ENCODE data around the gene SEMA3C. TPM values are rescaled to one million over a fixed set of nuclear protein-coding genes. Genes with fewer than 3 reads are reported as not detected.

Gene SEMA3C
- total RNA-seq, 1 experiment from 2014 or later, result 232 TPM

DNA sequence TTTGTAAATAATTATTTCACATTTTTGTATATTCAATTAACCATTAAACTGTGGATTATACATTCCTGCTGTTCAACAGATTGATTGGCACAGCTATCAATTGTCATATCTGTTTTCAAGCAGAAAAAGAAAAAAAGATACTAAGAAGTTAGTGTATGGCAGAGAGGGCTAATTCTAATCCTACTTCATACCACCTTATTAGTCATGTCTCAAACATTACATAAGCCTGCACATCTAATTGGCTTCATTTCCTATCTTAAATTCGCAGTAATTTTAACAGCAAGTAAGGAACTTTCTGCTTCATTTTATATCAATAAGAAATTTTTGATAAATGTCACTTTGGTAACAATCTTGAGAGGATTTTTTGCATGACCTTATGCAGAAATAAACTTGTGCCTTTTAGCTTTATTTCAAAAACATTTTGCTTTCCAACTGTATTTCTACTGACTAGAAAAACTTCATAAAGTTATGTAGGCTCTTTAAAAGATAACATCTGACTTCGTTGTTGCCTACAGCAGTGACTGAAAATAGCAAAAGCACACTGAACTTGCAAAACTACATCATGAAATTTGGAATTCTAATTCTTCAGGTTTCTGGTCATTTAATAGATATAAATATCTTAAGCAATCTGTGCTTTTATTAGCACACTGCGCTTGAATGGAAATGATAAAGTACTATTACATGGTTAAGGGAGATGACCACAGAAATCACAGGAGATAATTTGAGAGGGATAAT is 111.5 kb downstream of the SEMA3C start:
- no TSS peak for BruUV-seq (replicated peaks)
- TF ChIP-seq TCF7L2 (IDR thresholded peaks at IDR 0.05; ENCODE audit: low read depth, low read length) (no peak), SIN3A (IDR thresholded peaks at IDR 0.05; ENCODE audit: borderline replicate concordance, insufficient read depth, low read depth, low read length) (no peak), POLR2AphosphoS5 (IDR thresholded peaks at IDR 0.05; ENCODE audit: low read depth, low read length) (no peak)
- TF ChIP-seq, protein P1, sequence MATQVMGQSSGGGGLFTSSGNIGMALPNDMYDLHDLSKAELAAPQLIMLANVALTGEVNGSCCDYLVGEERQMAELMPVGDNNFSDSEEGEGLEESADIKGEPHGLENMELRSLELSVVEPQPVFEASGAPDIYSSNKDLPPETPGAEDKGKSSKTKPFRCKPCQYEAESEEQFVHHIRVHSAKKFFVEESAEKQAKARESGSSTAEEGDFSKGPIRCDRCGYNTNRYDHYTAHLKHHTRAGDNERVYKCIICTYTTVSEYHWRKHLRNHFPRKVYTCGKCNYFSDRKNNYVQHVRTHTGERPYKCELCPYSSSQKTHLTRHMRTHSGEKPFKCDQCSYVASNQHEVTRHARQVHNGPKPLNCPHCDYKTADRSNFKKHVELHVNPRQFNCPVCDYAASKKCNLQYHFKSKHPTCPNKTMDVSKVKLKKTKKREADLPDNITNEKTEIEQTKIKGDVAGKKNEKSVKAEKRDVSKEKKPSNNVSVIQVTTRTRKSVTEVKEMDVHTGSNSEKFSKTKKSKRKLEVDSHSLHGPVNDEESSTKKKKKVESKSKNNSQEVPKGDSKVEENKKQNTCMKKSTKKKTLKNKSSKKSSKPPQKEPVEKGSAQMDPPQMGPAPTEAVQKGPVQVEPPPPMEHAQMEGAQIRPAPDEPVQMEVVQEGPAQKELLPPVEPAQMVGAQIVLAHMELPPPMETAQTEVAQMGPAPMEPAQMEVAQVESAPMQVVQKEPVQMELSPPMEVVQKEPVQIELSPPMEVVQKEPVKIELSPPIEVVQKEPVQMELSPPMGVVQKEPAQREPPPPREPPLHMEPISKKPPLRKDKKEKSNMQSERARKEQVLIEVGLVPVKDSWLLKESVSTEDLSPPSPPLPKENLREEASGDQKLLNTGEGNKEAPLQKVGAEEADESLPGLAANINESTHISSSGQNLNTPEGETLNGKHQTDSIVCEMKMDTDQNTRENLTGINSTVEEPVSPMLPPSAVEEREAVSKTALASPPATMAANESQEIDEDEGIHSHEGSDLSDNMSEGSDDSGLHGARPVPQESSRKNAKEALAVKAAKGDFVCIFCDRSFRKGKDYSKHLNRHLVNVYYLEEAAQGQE (IDR thresholded peaks at IDR 0.05; ENCODE audit: insufficient read depth in 1 of 2, low read depth in 2 of 2, low read length in 1 of 2), result no peak
- TF ChIP-seq, protein P2, sequence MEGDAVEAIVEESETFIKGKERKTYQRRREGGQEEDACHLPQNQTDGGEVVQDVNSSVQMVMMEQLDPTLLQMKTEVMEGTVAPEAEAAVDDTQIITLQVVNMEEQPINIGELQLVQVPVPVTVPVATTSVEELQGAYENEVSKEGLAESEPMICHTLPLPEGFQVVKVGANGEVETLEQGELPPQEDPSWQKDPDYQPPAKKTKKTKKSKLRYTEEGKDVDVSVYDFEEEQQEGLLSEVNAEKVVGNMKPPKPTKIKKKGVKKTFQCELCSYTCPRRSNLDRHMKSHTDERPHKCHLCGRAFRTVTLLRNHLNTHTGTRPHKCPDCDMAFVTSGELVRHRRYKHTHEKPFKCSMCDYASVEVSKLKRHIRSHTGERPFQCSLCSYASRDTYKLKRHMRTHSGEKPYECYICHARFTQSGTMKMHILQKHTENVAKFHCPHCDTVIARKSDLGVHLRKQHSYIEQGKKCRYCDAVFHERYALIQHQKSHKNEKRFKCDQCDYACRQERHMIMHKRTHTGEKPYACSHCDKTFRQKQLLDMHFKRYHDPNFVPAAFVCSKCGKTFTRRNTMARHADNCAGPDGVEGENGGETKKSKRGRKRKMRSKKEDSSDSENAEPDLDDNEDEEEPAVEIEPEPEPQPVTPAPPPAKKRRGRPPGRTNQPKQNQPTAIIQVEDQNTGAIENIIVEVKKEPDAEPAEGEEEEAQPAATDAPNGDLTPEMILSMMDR (IDR thresholded peaks at IDR 0.05), result no peak
- intact Hi-C loops (cut with micrococcal nuclease; ENCODE audit: unreplicated experiment) (no loop called here), in situ Hi-C loops (cut with HindIII; ENCODE audit: low pct_unique_long_range_greater_than_20kb, low sequenced_read_pairs) (no loop called here)
- Histone ChIP-seq H3K36me3 (ENCODE audit: control insufficient read depth, insufficient read depth, low read length) (peaks cover 42% of the 10 kb centered on the region), H3K9me3 (ENCODE audit: control insufficient read depth, insufficient read depth, low read depth, low read length) (no peaks in the 10 kb centered on the region), H3K4me3 (ENCODE audit: low read depth in 2 of 2, low read length in 2 of 2) (no peak overlapping the region), H3K27me3 (ENCODE audit: control insufficient read depth, insufficient read depth, low read length) (no peaks in the 10 kb centered on the region), H3K4me1 (ENCODE audit: control insufficient read depth, insufficient read depth, low read length) (peaks cover 24% of the 10 kb centered on the region), H3K27ac (ENCODE audit: low read length) (peak overlapping the region; percentile 51)
- DNase-seq (ENCODE audit: low read depth, low spot score) (no peak), ATAC-seq (no peak)
- CTCF ChIA-PET, result no interaction called here
- POLR2A ChIA-PET, result no interaction called here

DNA sequence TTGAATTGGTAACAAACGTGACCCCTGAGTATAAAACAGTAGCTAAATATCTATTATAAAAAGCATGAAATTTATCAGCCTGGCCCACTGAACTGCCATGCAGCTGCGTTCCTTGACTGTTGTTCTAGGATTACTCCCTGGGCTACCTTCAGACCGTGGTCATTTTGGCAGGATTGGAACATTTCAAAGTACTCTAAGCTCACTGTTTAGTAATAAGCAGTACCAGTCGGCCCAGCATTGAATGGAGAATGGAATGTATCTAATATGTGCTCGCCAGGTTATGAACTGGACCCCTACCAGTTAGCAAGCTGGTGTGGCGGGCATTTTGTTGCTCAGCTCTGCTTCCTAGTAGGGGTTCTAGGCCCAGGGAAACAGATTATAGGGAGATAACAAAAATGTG is 112.2 kb downstream of the SEMA3C start:
- in situ Hi-C loops (cut with HindIII; ENCODE audit: low pct_unique_long_range_greater_than_20kb, low sequenced_read_pairs), result no loop called here
- no peak for TF ChIP-seq TCF7L2 (IDR thresholded peaks at IDR 0.05; ENCODE audit: low read depth, low read length)
- TF ChIP-seq SIN3A (IDR thresholded peaks at IDR 0.05; ENCODE audit: borderline replicate concordance, insufficient read depth, low read depth, low read length), result no peak
- TF ChIP-seq, protein P1 (IDR thresholded peaks at IDR 0.05; ENCODE audit: insufficient read depth in 1 of 2, low read depth in 2 of 2, low read length in 1 of 2), result no peak
- TF ChIP-seq, protein P2 (IDR thresholded peaks at IDR 0.05), result no peak
- no peak for TF ChIP-seq POLR2AphosphoS5 (IDR thresholded peaks at IDR 0.05; ENCODE audit: low read depth, low read length)
- H3K27ac ChIP-seq (ENCODE audit: low read length), result peak overlapping the region; percentile 51
- no TSS peak for BruUV-seq (replicated peaks)
- H3K36me3 ChIP-seq (ENCODE audit: control insufficient read depth, insufficient read depth, low read length), result peaks cover 44% of the 10 kb centered on the region
- ChIA-PET POLR2A (no interaction called here), CTCF (no interaction called here)
- intact Hi-C loops (cut with micrococcal nuclease; ENCODE audit: unreplicated experiment), result no loop called here
- DNase-seq (ENCODE audit: low read depth, low spot score), result no peak
- ATAC-seq, result peak; percentile 53; the same call in 1 of the 2 replicates
- peaks cover 24% of the 10 kb centered on the region for H3K4me1 ChIP-seq (ENCODE audit: control insufficient read depth, insufficient read depth, low read length)
- no peak overlapping the region for H3K4me3 ChIP-seq (ENCODE audit: low read depth in 2 of 2, low read length in 2 of 2)
- H3K27me3 ChIP-seq (ENCODE audit: control insufficient read depth, insufficient read depth, low read length), result no peaks in the 10 kb centered on the region
- no peaks in the 10 kb centered on the region for H3K9me3 ChIP-seq (ENCODE audit: control insufficient read depth, insufficient read depth, low read depth, low read length)

Data from Panc1 (cell line).